ENCODE measurements around the gene GPBP1L1. TPM values are rescaled to one million over a fixed set of nuclear protein-coding genes. Genes with fewer than 3 reads are reported as not detected.

The GPBP1L1 gene
- total and polyA plus RNA-seq, 2 of the 13 experiments (the other 11 are each of a cell fraction or from before 2014, with no cell fraction given) = 45.9 to 86.1 TPM

GRCh38 chr1:45583666-45584350 lies 102.5 kb downstream of the GPBP1L1 start, which contains the start of gene NASP (continued):
- TF ChIP-seq TAF1 (CRISPR knock-in tag; IDR thresholded peaks at IDR 0.05) (peak; percentile 84), RXRA (CRISPR knock-in tag; IDR thresholded peaks at IDR 0.05) (no peak), ZBTB7B (CRISPR knock-in tag; IDR thresholded peaks at IDR 0.05) (peak; percentile 43; the same call in 1 of the 2 replicates), HNRNPH1 (optimal IDR thresholded peaks at IDR 0.05; ENCODE audit: low read depth, low read length) (no peak), ZBTB3 (CRISPR knock-in tag; IDR thresholded peaks at IDR 0.05; ENCODE audit: borderline replicate concordance, low read depth) (peak; percentile 42; the same call in 1 of the 2 replicates), SNAI1 (CRISPR knock-in tag; IDR thresholded peaks at IDR 0.05; ENCODE audit: borderline replicate concordance) (no peak), LBX2 (CRISPR knock-in tag; IDR thresholded peaks at IDR 0.05; ENCODE audit: borderline replicate concordance) (no peak), ARID5B (CRISPR knock-in tag; IDR thresholded peaks at IDR 0.05) (no peak), ZNF768 (CRISPR knock-in tag; IDR thresholded peaks at IDR 0.05) (peak; percentile 65; the same call in 1 of the 2 replicates), ZNF788 (CRISPR knock-in tag; IDR thresholded peaks at IDR 0.05; ENCODE audit: borderline replicate concordance) (no peak), ZNF329 (CRISPR knock-in tag; IDR thresholded peaks at IDR 0.05; ENCODE audit: low read depth) (no peak), SP2 (CRISPR knock-in tag; IDR thresholded peaks at IDR 0.05) (peak; percentile 69), NCOR1 (IDR thresholded peaks at IDR 0.05; ENCODE audit: borderline replicate concordance, low read length) (no peak), KLF13 (CRISPR knock-in tag; IDR thresholded peaks at IDR 0.05) (0 out of 2 replicates have a peak, but pooled peaks have one; percentile 49), ZNF281 (CRISPR knock-in tag; IDR thresholded peaks at IDR 0.05; ENCODE audit: borderline replicate concordance) (no peak), ZNF430 (CRISPR knock-in tag; IDR thresholded peaks at IDR 0.05) (peak; percentile 61; the same call in 1 of the 2 replicates), CREB1 (IDR thresholded peaks at IDR 0.05) (no peak), CREB1 (CRISPR knock-in tag; IDR thresholded peaks at IDR 0.05) (peak; percentile 96), ZNF260 (CRISPR knock-in tag; IDR thresholded peaks at IDR 0.05; ENCODE audit: borderline replicate concordance, low read depth) (no peak), ZNF879 (CRISPR knock-in tag; IDR thresholded peaks at IDR 0.05) (peak; percentile 68; the same call in 1 of the 2 replicates), HOXA9 (CRISPR knock-in tag; IDR thresholded peaks at IDR 0.05; ENCODE audit: borderline replicate concordance) (peak; percentile 87), ZNF704 (CRISPR knock-in tag; IDR thresholded peaks at IDR 0.05; ENCODE audit: borderline replicate concordance) (peak; percentile 73)
